ENCODE results near the gene RETREG1. TPM values are rescaled to one million over a fixed set of nuclear protein-coding genes. Genes with fewer than 3 reads are reported as not detected.

RETREG1 gene
- total RNA-seq, 1 donor from 2014 or later, result 15.8 TPM

GRCh38 chr5:16567365-16567764, 49.4 kb downstream of the RETREG1 start:
- Mint-ChIP-seq H3K36me3 (ENCODE audit: low read depth, unreplicated experiment) (peaks cover 12% of the 10 kb centered on the region), H3K4me3 (ENCODE audit: unreplicated experiment) (no peak overlapping the region), H3K4me1 (ENCODE audit: unreplicated experiment) (no peaks in the 10 kb centered on the region), H3K27ac (ENCODE audit: unreplicated experiment) (no peak overlapping the region), H3K9me3 (ENCODE audit: unreplicated experiment) (no peaks in the 10 kb centered on the region), H3K27me3 (ENCODE audit: unreplicated experiment) (peaks cover 3% of the 10 kb centered on the region)
- DNase-seq (ENCODE audit: low spot score), result no peak
- TF ChIP-seq CTCF (IDR thresholded peaks at IDR 0.05; ENCODE audit: unreplicated experiment), result no peak

GRCh38 chr5:16565118-16565517, 51.7 kb downstream of the RETREG1 start:
- no peaks in the 10 kb centered on the region for H3K27me3 Mint-ChIP-seq (ENCODE audit: unreplicated experiment)
- no peak for DNase-seq (ENCODE audit: low spot score)

DNA sequence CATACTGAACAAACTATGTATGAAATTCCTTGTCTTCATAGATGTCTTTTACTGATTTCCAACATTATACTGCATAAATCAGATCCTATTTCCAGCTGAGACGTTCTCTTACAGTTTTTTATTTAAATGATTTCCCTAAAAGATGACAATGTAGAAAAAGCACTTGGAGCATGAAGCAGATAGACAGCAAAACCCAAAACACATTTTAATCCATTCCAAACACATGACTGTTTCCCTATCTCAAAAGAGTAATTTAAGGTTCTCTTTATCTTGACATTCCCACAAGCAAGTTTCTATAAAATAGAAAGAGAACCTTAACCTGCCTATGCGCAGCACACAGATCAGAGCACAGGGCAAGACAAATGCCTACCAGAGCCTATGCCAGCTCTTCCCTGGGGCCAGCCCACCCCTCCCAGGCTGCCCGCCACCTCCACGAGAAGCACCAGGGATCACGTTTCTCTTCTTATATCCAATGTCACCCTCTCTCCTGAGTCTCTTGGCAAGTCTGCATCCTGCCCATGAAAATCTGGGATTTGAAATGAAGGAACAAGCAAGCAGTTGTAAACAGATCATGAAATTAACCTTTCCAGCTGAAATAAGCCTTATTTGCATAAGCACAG, 52.4 kb downstream of the RETREG1 start:
- Mint-ChIP-seq H3K4me3 (ENCODE audit: unreplicated experiment) (no peak overlapping the region), H3K9me3 (ENCODE audit: unreplicated experiment) (no peaks in the 10 kb centered on the region)

More at GRCh38 chr5:16565118-16565517, 51.7 kb downstream of the RETREG1 start:
- Mint-ChIP-seq H3K27ac (ENCODE audit: unreplicated experiment) (no peak overlapping the region), H3K9me3 (ENCODE audit: unreplicated experiment) (no peaks in the 10 kb centered on the region), H3K4me3 (ENCODE audit: unreplicated experiment) (no peak overlapping the region), H3K36me3 (ENCODE audit: low read depth, unreplicated experiment) (peaks cover 12% of the 10 kb centered on the region), H3K4me1 (ENCODE audit: unreplicated experiment) (no peaks in the 10 kb centered on the region)
- no peak for TF ChIP-seq CTCF (IDR thresholded peaks at IDR 0.05; ENCODE audit: unreplicated experiment)

GRCh38 chr5:16563686-16564085, 53.1 kb downstream of the RETREG1 start:
- H3K36me3 Mint-ChIP-seq (ENCODE audit: low read depth, unreplicated experiment), result peaks cover 12% of the 10 kb centered on the region
- H3K4me3 Mint-ChIP-seq (ENCODE audit: unreplicated experiment), result no peak overlapping the region

More for the DNA sequence above, 52.4 kb downstream of the RETREG1 start:
- H3K4me1 Mint-ChIP-seq (ENCODE audit: unreplicated experiment), result no peaks in the 10 kb centered on the region
- no peak for TF ChIP-seq CTCF (IDR thresholded peaks at IDR 0.05; ENCODE audit: unreplicated experiment)
- DNase-seq (ENCODE audit: low spot score), result no peak
- H3K36me3 Mint-ChIP-seq (ENCODE audit: low read depth, unreplicated experiment), result peaks cover 12% of the 10 kb centered on the region
- no peak overlapping the region for H3K27ac Mint-ChIP-seq (ENCODE audit: unreplicated experiment)
- H3K27me3 Mint-ChIP-seq (ENCODE audit: unreplicated experiment), result no peaks in the 10 kb centered on the region

More at GRCh38 chr5:16563686-16564085, 53.1 kb downstream of the RETREG1 start:
- TF ChIP-seq CTCF (IDR thresholded peaks at IDR 0.05; ENCODE audit: unreplicated experiment), result no peak
- no peak for DNase-seq (ENCODE audit: low spot score)
- Mint-ChIP-seq H3K27me3 (ENCODE audit: unreplicated experiment) (no peaks in the 10 kb centered on the region), H3K27ac (ENCODE audit: unreplicated experiment) (no peak overlapping the region), H3K9me3 (ENCODE audit: unreplicated experiment) (no peaks in the 10 kb centered on the region), H3K4me1 (ENCODE audit: unreplicated experiment) (no peaks in the 10 kb centered on the region)
